Activated B cell treated with CpG ODN at 0.5 μM for 24 hours (primary cell): ENCODE results near the gene FOXM1. TPM values are rescaled to one million over a fixed set of nuclear protein-coding genes. Genes with fewer than 3 reads are reported as not detected.

Experiments
- ATAC-seq: fragments of 200-7000 bp; cut with Tn5 transposase; one replicate; pipeline ENCODE4 v1.10.0; 2021; ENCODE audit warnings: low read depth, mild to moderate bottlenecking, moderate library complexity
- CTCF ChIA-PET: fragments of 350-600 bp; sonication (Branson Sonifier 250); formaldehyde crosslinking; loops from one replicate; lab custom pipeline; 2021; ENCODE audit warnings: antibody characterized with exemption; lab: Charles Lee
- POLR2A ChIA-PET: fragments of 350-600 bp; sonication (Branson Sonifier 250); formaldehyde crosslinking; loops from one replicate; lab custom pipeline; 2021; ENCODE audit warnings: antibody characterized with exemption; lab: Charles Lee
- DNase-seq: peaks from one replicate; pipeline ENCODE4 v3.0.0; 2022
- H3K27ac Mint-ChIP-seq: one replicate; pipeline ENCODE4 v1.8.0; 2020; ENCODE audit warnings: mixed read lengths
- H3K27me3 Mint-ChIP-seq: one replicate; pipeline ENCODE4 v1.8.0; 2021; ENCODE audit warnings: mixed read lengths
- H3K36me3 Mint-ChIP-seq: one replicate; pipeline ENCODE4 v1.8.0; 2021; ENCODE audit warnings: low read depth, mixed read lengths
- H3K4me1 Mint-ChIP-seq: one replicate; pipeline ENCODE4 v1.8.0; 2021; ENCODE audit warnings: mixed read lengths
- H3K4me3 Mint-ChIP-seq: one replicate; pipeline ENCODE4 v1.8.0; 2020; ENCODE audit warnings: mild to moderate bottlenecking, mixed read lengths
- H3K9me3 Mint-ChIP-seq: one replicate; pipeline ENCODE4 v1.8.0; 2020; ENCODE audit warnings: mixed read lengths
- CTCF ChIP-seq: fragments of 200-600 bp; IDR thresholded peaks from one replicate; pipeline ENCODE4 v1.8.0; 2022; ENCODE audit warnings: antibody characterized with exemption, mild to moderate bottlenecking
- intact Hi-C: fragments of 100-400 bp; cut with micrococcal nuclease; formaldehyde crosslinking; loops from one replicate; pipeline ENCODE4 v1.15.1; 2024
- total RNA-seq: library from RNA; stranded (reverse); gene quantifications from 2 replicates; pipeline ENCODE4 v1.2.3, GENCODE V29; 2022

Gene FOXM1
- total RNA-seq, 1 donor from 2014 or later, result 2.8 TPM

GRCh38 chr12:2892246-2892645 lies 15.3 kb upstream of the FOXM1 start:
- ATAC-seq (no peak), DNase-seq (no peak)
- POLR2A ChIA-PET, result interaction anchor here (2.7 kb wide), 1 partner anchor 14 kb away, joined by 28 read pairs; the partner anchor contains the start of genes FOXM1 and RHNO1
- Mint-ChIP-seq H3K4me1 (peaks cover 22% of the 10 kb centered on the region), H3K27ac (no peak overlapping the region), H3K36me3 (peaks cover 15% of the 10 kb centered on the region), H3K27me3 (no peaks in the 10 kb centered on the region), H3K9me3 (no peaks in the 10 kb centered on the region), H3K4me3 (no peak overlapping the region)
- intact Hi-C loops, result no loop called here
- CTCF ChIA-PET, result no interaction called here
- TF ChIP-seq CTCF, result no peak

GRCh38 chr12:2891240-2892053 lies 14.5 kb upstream of the FOXM1 start:
- H3K9me3 Mint-ChIP-seq, result no peaks in the 10 kb centered on the region
- TF ChIP-seq CTCF, result no peak
- peaks cover 22% of the 10 kb centered on the region for H3K4me1 Mint-ChIP-seq
- peak overlapping the region; percentile 91 for H3K27ac Mint-ChIP-seq
- H3K27me3 Mint-ChIP-seq, result no peaks in the 10 kb centered on the region
- intact Hi-C loops, result no loop called here
- H3K4me3 Mint-ChIP-seq, result peak overlapping the region; percentile 95
- ChIA-PET CTCF (no interaction called here), POLR2A (interaction anchor here (0.6 to 2.7 kb wide), 6 partner anchors 9 to 150 kb away, joined by 3 to 28 read pairs (median 7); partner anchors contain the start of genes FOXM1, ITFG2 and RHNO1)
- ATAC-seq, result peak; percentile 7
- H3K36me3 Mint-ChIP-seq, result peaks cover 15% of the 10 kb centered on the region
- no peak for DNase-seq

- Mint-ChIP-seq H3K36me3 (peaks cover 19% of the 10 kb centered on the region), H3K9me3 (no peaks in the 10 kb centered on the region), H3K4me1 (peaks cover 25% of the 10 kb centered on the region), H3K27ac (peak within 1 kb of the TSS; percentile 91), H3K27me3 (no peaks in the 10 kb centered on the region), H3K4me3 (peak within 1 kb of the TSS; percentile 95)
- intact Hi-C loops, result loop anchor here (1.0 kb wide), 3 partner anchors 13 to 95 kb away; partner anchors contain the start of genes FOXM1 and RHNO1
- ChIA-PET POLR2A (interaction anchor here (0.5 to 2.7 kb wide), 11 partner anchors 10 to 983 kb away, joined by 3 to 28 read pairs (median 6); partner anchors contain the start of genes FKBP4, FOXM1, ITFG2 and PARP11), CTCF (interaction anchor here (1.0 to 1.4 kb wide), 2 partner anchors 13 to 54 kb away, joined by 3 to 4 read pairs; partner anchors contain the start of gene RHNO1)
- no peak for TF ChIP-seq CTCF
- DNase-seq, result peak; percentile 95
- ATAC-seq, result peak; percentile 98
Measured at GRCh38 chr12:2890388-2891239, 13.6 kb upstream of the FOXM1 start, which contains the start of gene TULP3. Gene TULP3, plus strand, starts transcription at chr12:2890891. Its CDS starts 57 bp downstream, at chr12:2890948.

DNA sequence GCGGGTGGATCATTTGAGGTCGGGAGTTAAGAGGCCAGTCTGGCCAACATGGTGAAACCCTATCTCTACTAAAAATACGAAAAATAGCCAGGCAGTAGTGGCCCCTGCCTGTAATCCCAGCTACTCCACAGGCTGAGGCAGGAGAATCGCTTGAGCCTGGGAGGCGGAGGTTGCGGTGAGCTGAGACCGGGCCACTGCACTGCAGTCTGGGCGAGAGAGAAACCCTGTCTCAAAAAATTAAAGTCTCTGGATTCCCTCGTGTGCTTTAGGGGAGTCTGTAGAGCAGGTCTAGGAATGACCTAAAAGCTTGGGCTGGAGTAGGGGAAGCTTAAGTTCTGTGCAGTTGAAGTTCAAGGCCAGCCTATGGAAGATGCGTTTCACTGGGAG lies 13.0 kb upstream of the FOXM1 start:
- Mint-ChIP-seq H3K4me1 (peaks cover 30% of the 10 kb centered on the region), H3K4me3 (peak overlapping the region; percentile 95), H3K36me3 (peaks cover 19% of the 10 kb centered on the region), H3K9me3 (no peaks in the 10 kb centered on the region), H3K27me3 (no peaks in the 10 kb centered on the region), H3K27ac (peak overlapping the region; percentile 91)
- intact Hi-C loops, result loop anchor here (1.0 kb wide), 3 partner anchors 13 to 95 kb away; partner anchors contain the start of genes FOXM1 and RHNO1
- DNase-seq, result no peak
- no peak for ATAC-seq
- POLR2A ChIA-PET, result interaction anchor here (0.5 to 2.7 kb wide), 10 partner anchors 10 to 983 kb away, joined by 3 to 28 read pairs (median 6); partner anchors contain the start of genes FKBP4, FOXM1, ITFG2 and PARP11
- no peak for TF ChIP-seq CTCF
- CTCF ChIA-PET, result interaction anchor here (0.6 to 1.4 kb wide), 3 partner anchors 13 to 54 kb away, joined by 3 to 4 read pairs (median 3); partner anchors contain the start of gene RHNO1
